BE2C (cell line): ENCODE measurements around the gene CD101. TPM values are rescaled to one million over a fixed set of nuclear protein-coding genes. Genes with fewer than 3 reads are reported as not detected.

Experiments used
- DNase-seq: peaks from one replicate; pipeline ENCODE4 v3.0.0-alpha.2; 2020
- H3K27me3 ChIP-seq: fragments of 250-450 bp; sonication (Bioruptor Pico); 2 replicates; pipeline ENCODE4 v1.5.1; 2020; ENCODE audit warnings: mild to moderate bottlenecking
- H3K36me3 ChIP-seq: fragments of 250-450 bp; sonication (Bioruptor Pico); 2 replicates; pipeline ENCODE4 v1.5.1; 2020; ENCODE audit warnings: mild to moderate bottlenecking
- H3K4me1 ChIP-seq: fragments of 250-450 bp; sonication (Bioruptor Pico); 2 replicates; pipeline ENCODE4 v1.5.1; 2020
- H3K4me3 ChIP-seq: 2 replicates; pipeline ENCODE4 v1.5.1; 2011; ENCODE audit warnings: low read depth, low read length
- H3K9me3 ChIP-seq: fragments of 250-450 bp; sonication (Bioruptor Pico); 2 replicates; pipeline ENCODE4 v1.5.1; 2020
- polyA plus RNA-seq: library from polyadenylated mRNA; unstranded; fragments of >200 nt; gene quantifications from one replicate; pipeline ENCODE4 v1.2.1, GENCODE V29; 2012; ENCODE audit warnings: low read depth, missing spikeins; ENCODE audit not compliant: insufficient read length, insufficient read depth
- TF ChIP-seq, protein P1 (sequence below): IDR thresholded peaks from 2 replicates; pipeline ENCODE4 v1.5.1; 2012; ENCODE audit warnings: mild to moderate bottlenecking, low read depth, low read length

The CD101 gene, protein sequence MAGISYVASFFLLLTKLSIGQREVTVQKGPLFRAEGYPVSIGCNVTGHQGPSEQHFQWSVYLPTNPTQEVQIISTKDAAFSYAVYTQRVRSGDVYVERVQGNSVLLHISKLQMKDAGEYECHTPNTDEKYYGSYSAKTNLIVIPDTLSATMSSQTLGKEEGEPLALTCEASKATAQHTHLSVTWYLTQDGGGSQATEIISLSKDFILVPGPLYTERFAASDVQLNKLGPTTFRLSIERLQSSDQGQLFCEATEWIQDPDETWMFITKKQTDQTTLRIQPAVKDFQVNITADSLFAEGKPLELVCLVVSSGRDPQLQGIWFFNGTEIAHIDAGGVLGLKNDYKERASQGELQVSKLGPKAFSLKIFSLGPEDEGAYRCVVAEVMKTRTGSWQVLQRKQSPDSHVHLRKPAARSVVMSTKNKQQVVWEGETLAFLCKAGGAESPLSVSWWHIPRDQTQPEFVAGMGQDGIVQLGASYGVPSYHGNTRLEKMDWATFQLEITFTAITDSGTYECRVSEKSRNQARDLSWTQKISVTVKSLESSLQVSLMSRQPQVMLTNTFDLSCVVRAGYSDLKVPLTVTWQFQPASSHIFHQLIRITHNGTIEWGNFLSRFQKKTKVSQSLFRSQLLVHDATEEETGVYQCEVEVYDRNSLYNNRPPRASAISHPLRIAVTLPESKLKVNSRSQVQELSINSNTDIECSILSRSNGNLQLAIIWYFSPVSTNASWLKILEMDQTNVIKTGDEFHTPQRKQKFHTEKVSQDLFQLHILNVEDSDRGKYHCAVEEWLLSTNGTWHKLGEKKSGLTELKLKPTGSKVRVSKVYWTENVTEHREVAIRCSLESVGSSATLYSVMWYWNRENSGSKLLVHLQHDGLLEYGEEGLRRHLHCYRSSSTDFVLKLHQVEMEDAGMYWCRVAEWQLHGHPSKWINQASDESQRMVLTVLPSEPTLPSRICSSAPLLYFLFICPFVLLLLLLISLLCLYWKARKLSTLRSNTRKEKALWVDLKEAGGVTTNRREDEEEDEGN
- polyA plus RNA-seq: 0.48 TPM

DNA sequence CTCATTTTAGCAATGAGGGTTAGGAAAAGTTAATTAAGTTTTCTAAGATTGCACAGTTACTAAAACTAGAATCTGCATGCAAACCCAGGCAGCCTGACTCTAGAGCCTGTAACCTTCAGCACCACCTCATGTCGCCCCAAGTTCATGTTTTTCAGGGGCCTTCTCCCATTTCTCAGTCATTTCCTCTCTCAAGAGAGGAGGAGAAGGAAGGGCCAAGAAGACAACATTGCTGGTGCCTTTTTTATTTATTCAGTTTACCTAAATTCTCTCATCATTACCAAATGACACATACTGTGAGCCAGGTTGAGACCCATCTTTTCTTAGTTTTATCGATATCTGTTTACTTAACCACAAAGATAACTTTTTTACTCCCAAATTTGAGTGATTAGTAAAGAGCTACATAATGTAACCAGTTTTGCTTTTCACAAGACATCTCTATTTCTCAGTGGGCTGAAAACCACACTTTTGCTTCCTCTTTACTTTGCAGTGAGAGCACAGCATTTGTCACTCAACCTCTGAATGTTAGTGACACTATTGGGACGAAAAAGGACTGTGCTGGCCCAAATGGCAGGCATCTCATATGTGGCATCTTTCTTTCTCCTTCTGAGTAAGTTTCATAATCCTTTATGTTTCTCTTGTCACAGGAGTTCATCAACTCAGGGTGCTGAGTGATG, at the start of gene CD101:
TSS of gene CD101 (plus strand) at position 507 of the 674 bp plus-strand sequence. CDS start at position 565, 58 bp downstream.
- Histone ChIP-seq H3K27me3 (no peaks in the 10 kb centered on the region), H3K9me3 (no peaks in the 10 kb centered on the region), H3K4me1 (no peaks in the 10 kb centered on the region), H3K4me3 (no peak within 1 kb of the TSS), H3K36me3 (no peaks in the 10 kb centered on the region)
- TF ChIP-seq, protein P1, sequence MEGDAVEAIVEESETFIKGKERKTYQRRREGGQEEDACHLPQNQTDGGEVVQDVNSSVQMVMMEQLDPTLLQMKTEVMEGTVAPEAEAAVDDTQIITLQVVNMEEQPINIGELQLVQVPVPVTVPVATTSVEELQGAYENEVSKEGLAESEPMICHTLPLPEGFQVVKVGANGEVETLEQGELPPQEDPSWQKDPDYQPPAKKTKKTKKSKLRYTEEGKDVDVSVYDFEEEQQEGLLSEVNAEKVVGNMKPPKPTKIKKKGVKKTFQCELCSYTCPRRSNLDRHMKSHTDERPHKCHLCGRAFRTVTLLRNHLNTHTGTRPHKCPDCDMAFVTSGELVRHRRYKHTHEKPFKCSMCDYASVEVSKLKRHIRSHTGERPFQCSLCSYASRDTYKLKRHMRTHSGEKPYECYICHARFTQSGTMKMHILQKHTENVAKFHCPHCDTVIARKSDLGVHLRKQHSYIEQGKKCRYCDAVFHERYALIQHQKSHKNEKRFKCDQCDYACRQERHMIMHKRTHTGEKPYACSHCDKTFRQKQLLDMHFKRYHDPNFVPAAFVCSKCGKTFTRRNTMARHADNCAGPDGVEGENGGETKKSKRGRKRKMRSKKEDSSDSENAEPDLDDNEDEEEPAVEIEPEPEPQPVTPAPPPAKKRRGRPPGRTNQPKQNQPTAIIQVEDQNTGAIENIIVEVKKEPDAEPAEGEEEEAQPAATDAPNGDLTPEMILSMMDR: no peak
- no peak for DNase-seq

DNA sequence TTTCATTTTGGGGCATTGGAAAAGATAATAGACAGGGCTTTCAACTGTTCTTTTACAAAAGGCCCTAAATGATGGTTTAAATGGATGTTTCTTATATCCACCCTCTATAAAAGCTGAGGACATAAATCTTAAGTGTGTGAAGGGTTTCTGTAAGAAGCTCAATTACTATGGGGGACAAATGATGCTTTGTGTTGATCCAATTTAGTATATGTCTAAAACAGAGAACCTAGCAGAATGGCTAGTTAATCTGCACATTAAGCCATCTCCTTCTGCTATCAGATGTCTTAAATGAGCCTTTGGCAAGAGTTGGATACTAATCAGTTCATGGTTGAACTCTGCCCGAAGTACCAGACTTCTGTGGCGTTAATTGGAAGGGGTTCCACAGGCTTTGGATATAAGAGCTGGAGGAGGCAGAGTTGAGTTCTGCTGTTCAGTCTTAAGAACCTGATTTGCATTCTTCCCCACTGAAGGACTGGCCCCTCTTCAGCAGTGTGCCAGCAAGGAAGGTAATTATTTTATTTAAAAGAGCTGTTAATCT, 48.8 kb upstream of the CD101 start:
- H3K9me3 ChIP-seq: no peaks in the 10 kb centered on the region
- TF ChIP-seq, protein P1: no peak
- H3K4me1 ChIP-seq: no peaks in the 10 kb centered on the region; the same call in 1 of the 2 replicates
- DNase-seq: no peak
- H3K4me3 ChIP-seq: no peak overlapping the region
- no peaks in the 10 kb centered on the region for H3K27me3 ChIP-seq
- peaks cover 2% of the 10 kb centered on the region; the same call in 1 of the 2 replicates for H3K36me3 ChIP-seq

DNA sequence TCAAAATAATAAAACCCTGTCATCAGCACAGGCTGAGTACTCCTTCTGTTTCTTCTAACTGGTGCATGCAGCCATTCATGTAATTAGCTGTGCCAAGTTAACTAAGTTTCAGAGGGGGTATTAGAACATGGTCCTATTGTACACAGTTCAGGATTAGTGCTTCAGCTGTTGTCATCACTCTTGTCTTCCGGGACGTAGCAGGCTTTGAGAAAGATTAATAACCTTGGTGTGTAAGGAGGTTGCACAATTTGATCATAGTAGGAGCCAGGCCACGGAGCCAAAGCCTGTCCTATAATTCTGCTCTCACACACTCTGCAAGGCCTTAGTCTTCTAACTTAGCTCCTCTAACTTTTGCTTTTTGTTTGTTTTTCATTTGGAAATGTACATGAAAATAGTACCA, 47.1 kb upstream of the CD101 start:
- no peak overlapping the region for H3K4me3 ChIP-seq
- no peak for DNase-seq
- TF ChIP-seq, protein P1: no peak
- H3K4me1 ChIP-seq: no peaks in the 10 kb centered on the region
- no peaks in the 10 kb centered on the region for H3K9me3 ChIP-seq
- H3K36me3 ChIP-seq: peaks cover under 1% of the 10 kb centered on the region; the same call in 1 of the 2 replicates
- no peaks in the 10 kb centered on the region for H3K27me3 ChIP-seq

DNA sequence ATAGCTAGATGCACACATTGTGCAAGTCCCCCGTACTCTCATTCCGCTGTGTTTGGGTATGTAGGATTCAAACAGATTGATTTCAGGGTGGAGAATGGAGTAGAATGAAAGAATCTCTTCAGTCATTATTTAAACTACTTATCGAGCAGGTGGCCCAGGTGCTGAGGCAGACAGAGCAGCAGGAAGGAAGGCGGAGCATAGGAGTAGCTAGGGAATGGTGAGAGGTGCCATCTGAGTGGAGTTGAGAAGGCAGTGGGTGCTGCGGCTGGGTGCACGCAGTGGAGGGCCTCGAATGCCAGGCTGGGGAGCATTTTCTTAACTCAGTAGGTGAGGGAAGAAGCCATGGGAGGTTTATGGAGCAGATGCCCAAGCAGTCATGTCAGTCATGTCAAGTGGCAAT, 45.2 kb upstream of the CD101 start:
- DNase-seq: no peak
- no peaks in the 10 kb centered on the region for H3K9me3 ChIP-seq
- TF ChIP-seq, protein P1: no peak
- H3K36me3 ChIP-seq: no peaks in the 10 kb centered on the region
- H3K4me1 ChIP-seq: no peaks in the 10 kb centered on the region
- no peaks in the 10 kb centered on the region for H3K27me3 ChIP-seq
- H3K4me3 ChIP-seq: no peak overlapping the region

DNA sequence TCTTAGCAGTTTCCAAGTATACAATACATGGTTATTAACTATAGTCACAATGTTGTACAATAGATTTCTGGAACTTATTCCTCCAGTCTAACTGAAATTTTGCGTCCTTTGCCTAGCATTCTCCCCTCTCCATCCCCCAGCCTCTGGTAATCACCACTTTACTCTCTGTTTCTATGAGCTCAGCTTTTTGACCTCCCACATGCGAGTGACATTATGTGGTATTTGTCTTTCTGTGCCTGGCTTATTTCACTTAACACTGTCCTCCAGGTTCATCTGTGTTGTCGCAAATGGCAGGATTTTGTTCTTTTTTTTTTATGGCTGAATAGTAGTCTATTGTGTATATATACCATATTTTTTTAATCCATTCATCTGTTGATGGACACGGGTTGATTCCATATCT, 43.9 kb upstream of the CD101 start:
- Histone ChIP-seq H3K27me3 (no peaks in the 10 kb centered on the region), H3K4me1 (no peaks in the 10 kb centered on the region), H3K36me3 (no peaks in the 10 kb centered on the region), H3K9me3 (no peaks in the 10 kb centered on the region), H3K4me3 (no peak overlapping the region)
- TF ChIP-seq, protein P1: no peak
- no peak for DNase-seq
